ENCODE results near the gene CERS4.

Gene CERS4

DNA sequence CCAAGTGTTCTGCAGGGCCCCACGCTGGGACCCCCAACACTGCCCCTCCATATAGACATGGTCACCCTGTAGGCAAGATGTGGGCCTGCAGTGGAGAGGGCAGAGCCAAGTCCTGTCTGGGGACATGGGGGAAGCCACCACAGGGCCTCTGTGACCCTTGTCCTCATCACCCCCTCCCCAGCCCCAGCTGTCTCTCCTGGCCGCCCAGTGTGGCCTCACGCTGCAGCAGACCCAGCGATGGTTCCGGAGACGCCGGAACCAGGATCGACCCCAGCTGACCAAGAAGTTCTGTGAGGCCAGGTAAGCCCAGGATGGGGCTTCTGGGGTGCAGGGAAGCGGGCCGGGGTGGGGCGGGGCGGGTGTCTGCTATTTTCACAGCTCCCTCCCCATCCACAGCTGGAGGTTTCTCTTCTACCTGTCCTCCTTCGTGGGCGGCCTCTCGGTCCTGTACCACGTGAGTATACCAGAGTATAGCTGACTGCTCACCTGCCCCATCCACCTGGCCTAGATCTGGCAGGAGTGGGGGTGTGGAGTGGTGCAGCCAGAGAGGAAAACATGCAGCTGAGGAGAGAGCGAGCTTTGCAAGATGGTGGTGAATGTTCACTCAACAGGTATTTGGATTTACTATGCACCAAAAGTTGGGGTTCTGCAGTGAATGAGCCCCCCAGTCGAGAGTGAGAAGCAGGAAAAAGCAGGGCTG is 46.4 kb downstream of the CERS4 start:
- no peak overlapping the region for H3K27ac ChIP-seq
- TF ChIP-seq, protein P1, sequence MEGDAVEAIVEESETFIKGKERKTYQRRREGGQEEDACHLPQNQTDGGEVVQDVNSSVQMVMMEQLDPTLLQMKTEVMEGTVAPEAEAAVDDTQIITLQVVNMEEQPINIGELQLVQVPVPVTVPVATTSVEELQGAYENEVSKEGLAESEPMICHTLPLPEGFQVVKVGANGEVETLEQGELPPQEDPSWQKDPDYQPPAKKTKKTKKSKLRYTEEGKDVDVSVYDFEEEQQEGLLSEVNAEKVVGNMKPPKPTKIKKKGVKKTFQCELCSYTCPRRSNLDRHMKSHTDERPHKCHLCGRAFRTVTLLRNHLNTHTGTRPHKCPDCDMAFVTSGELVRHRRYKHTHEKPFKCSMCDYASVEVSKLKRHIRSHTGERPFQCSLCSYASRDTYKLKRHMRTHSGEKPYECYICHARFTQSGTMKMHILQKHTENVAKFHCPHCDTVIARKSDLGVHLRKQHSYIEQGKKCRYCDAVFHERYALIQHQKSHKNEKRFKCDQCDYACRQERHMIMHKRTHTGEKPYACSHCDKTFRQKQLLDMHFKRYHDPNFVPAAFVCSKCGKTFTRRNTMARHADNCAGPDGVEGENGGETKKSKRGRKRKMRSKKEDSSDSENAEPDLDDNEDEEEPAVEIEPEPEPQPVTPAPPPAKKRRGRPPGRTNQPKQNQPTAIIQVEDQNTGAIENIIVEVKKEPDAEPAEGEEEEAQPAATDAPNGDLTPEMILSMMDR (IDR thresholded peaks at IDR 0.05): no peak
- TF ChIP-seq ZFX (IDR thresholded peaks at IDR 0.05; ENCODE audit: borderline replicate concordance): no peak

DNA sequence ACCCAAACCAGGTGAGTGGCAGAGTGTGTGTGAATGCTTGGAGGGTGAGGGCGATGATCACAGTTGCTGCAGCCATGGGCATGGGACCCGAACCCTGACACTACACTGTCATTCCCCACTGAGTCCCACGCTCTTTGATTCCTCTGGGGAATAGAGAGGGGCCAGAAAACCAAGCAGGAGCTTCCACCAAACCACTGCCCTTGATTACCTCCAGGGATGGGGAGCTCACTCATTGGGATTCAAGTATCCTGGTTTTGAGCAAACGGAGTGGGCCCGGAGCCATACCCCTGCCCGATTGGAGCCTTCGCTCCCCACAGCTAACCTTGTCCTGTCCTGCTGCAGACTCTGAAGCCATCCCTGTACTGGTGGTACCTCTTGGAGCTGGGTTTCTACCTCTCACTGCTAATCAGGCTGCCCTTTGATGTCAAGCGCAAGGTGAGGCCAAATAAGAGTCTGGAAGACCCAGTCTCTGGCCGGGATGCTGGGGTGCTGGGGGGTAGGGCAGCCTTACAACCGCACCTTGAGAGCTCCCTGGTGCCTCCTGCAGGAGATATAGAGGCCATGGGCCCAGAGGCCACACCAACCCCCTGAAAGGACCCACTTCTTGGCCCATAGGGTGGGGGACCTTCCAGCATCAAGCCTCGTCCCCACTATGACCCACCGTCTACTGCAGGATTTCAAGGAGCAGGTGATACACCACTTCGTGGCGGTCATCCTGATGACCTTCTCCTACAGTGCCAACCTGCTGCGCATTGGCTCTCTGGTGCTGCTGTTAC is 47.3 kb downstream of the CERS4 start:
- no peak for TF ChIP-seq ZFX (IDR thresholded peaks at IDR 0.05; ENCODE audit: borderline replicate concordance)
- TF ChIP-seq, protein P1 (IDR thresholded peaks at IDR 0.05): no peak
- no peak overlapping the region for H3K27ac ChIP-seq

DNA sequence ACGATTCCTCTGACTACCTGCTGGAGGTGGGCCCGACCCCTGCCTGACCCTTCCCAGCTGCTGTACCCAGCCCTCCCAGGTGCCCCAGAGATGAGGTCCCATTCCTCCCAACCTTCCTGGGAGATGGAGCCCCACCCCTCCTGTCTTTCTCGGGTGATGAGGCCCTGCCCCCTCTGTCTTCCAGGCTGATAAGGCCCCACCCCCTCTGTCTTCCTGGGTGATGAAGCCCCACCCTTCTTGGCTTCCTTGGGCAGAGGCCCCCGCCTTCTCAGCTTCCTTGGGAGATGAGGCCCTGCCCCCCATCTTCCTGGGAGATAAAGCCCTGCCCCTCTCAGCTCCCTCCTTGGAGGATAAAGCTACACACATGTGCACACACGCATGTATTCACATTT is 47.9 kb downstream of the CERS4 start:
- H3K27ac ChIP-seq: no peak overlapping the region
- TF ChIP-seq, protein P1 (IDR thresholded peaks at IDR 0.05): no peak
- TF ChIP-seq ZFX (IDR thresholded peaks at IDR 0.05; ENCODE audit: borderline replicate concordance): no peak

- no peak for TF ChIP-seq ZFX (IDR thresholded peaks at IDR 0.05; ENCODE audit: borderline replicate concordance)
- TF ChIP-seq, protein P1 (IDR thresholded peaks at IDR 0.05): no peak
- H3K27ac ChIP-seq: no peak overlapping the region
These were observed 50.2 kb downstream of the CERS4 start for GRCh38 chr19:8259142-8259921.

DNA sequence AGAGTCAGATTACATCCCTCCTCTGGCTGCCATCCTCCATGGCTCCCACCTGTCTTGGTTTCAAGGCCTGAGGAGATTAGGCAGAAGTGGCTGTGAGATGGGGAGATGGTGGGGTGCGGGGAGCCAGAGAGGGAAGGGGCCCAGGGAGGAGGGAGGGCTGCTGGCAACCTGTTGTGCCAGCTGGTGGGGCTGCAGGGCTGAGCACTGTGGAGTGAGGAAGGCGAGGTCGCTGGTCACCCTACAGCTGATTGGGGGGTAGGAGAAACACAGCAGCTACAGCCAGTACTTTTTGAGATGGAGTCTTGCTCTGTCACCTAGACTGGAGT is 50.7 kb downstream of the CERS4 start:
- no peak for TF ChIP-seq ZFX (IDR thresholded peaks at IDR 0.05; ENCODE audit: borderline replicate concordance)
- TF ChIP-seq, protein P1 (IDR thresholded peaks at IDR 0.05): no peak
- no peak overlapping the region for H3K27ac ChIP-seq

DNA sequence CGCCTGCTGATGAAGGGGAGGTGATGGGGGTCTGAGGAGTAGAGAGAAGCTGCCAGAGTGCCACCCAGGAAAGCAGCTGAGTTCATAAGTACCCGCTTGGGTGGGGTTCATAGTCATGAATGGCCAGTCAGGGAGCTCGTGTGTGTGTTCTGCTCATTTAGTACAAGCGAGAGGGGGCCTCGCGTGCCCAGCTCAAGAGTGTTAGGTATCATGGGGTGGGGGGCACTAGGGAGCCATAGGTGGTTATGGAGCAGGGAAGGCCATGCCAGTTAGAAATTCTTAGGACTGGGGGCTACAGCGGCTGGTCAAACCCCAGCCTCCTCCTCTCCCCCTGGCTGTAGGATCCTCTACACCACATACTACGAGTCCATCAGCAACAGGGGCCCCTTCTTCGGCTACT is 52.2 kb downstream of the CERS4 start:
- H3K27ac ChIP-seq: no peak overlapping the region
- TF ChIP-seq, protein P1 (IDR thresholded peaks at IDR 0.05): no peak
- no peak for TF ChIP-seq ZFX (IDR thresholded peaks at IDR 0.05; ENCODE audit: borderline replicate concordance)
